Neural crest cell (in vitro differentiated cells): ENCODE measurements around the gene SYNGAP1. TPM values are rescaled to one million over a fixed set of nuclear protein-coding genes. Genes with fewer than 3 reads are reported as not detected.
A peak's percentile ranks its signal among the peaks of the same experiment; 100 is the strongest.

Source experiments
- DNase-seq: peaks from one replicate; pipeline ENCODE4 v3.0.0; 2021; ENCODE audit warnings: low read depth, mixed read lengths, low spot score
- H3K27ac Mint-ChIP-seq: one replicate; pipeline ENCODE4 v1.8.0; 2021; ENCODE audit warnings: mild to moderate bottlenecking, mixed read lengths; ENCODE audit not compliant: unreplicated experiment
- H3K27me3 Mint-ChIP-seq: 2 replicates; pipeline ENCODE4 v1.8.0; 2021; ENCODE audit warnings: low read depth, mild to moderate bottlenecking, mixed read lengths
- H3K36me3 Mint-ChIP-seq: 2 replicates; pipeline ENCODE4 v1.8.0; 2021; ENCODE audit warnings: low read depth, mild to moderate bottlenecking, mixed read lengths
- H3K4me1 Mint-ChIP-seq: 2 replicates; pipeline ENCODE4 v1.8.0; 2021; ENCODE audit warnings: mixed read lengths
- H3K4me3 Mint-ChIP-seq: one replicate; pipeline ENCODE4 v1.8.0; 2021; ENCODE audit warnings: mild to moderate bottlenecking, mixed read lengths
- H3K9me3 Mint-ChIP-seq: 2 replicates; pipeline ENCODE4 v1.8.0; 2021; ENCODE audit warnings: mixed read lengths
- CTCF ChIP-seq: fragments of 200-600 bp; sonication (generic); conservative IDR thresholded peaks from 2 replicates; pipeline ENCODE4 v1.5.0; 2021; ENCODE audit warnings: antibody characterized with exemption, mild to moderate bottlenecking
- total RNA-seq: library from RNA; stranded (reverse); gene quantifications from 2 replicates; pipeline ENCODE4 v1.2.1, GENCODE V29; 2021

SYNGAP1 gene
- total RNA-seq, 1 donor from 2014 or later: 72.4 TPM

- Mint-ChIP-seq H3K27me3 (no peaks in the 10 kb centered on the region), H3K4me1 (peaks cover 47% of the 10 kb centered on the region), H3K36me3 (peaks cover 9% of the 10 kb centered on the region), H3K4me3 (peak overlapping the region; percentile 98), H3K9me3 (no peaks in the 10 kb centered on the region), H3K27ac (peak overlapping the region; percentile 95)
- TF ChIP-seq CTCF: no peak
- no peak for DNase-seq
Observed at GRCh38 chr6:33390767-33391277, 29.0 kb upstream of the SYNGAP1 start.

GRCh38 chr6:33391278-33391921 lies 28.5 kb upstream of the SYNGAP1 start, which contains the start of gene KIFC1:
KIFC1 (plus strand) TSS chr6:33391823; CDS start chr6:33391986, 163 bp downstream.
- peak; percentile 98 for TF ChIP-seq CTCF
- peak; percentile 100 for DNase-seq
- no peaks in the 10 kb centered on the region for H3K27me3 Mint-ChIP-seq

DNA sequence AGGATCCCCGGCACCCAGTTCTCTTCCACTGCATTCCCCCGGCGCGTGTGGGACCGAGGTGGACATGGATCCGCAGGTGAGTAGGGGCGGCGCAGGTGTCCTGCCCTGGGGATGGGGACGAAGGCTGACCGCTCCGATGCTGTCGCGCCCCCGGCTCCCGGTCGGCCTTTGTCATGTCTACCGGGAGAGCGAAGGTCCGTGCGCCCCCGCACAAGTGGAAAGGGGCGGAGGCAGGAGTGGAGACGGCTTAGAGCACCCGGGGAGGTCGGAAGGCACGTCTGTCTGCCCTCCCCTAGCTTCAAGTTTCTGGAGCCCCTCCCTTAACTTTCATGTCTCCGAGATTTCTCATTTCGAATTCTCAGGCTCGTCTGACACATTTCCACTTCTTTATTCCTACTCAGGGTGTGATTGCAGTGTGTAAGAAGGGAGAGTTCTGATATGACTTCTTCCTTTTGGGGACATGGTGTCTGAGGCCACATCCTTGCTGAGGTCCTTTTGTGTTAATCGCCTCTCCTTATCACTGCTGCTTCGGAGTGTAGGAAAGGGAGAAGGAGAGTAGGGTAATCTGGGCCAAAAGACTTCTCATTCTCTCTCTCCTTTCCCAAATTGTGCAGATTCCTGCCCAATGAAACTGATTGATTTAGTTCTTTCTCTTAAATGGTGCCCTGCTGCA lies 27.8 kb upstream of the SYNGAP1 start:
- Mint-ChIP-seq H3K36me3 (peaks cover 9% of the 10 kb centered on the region), H3K4me3 (peak overlapping the region; percentile 98), H3K27ac (peak overlapping the region; percentile 97), H3K4me1 (peaks cover 51% of the 10 kb centered on the region), H3K27me3 (no peaks in the 10 kb centered on the region), H3K9me3 (no peaks in the 10 kb centered on the region)
- TF ChIP-seq CTCF: no peak
- DNase-seq: no peak

More at GRCh38 chr6:33391278-33391921, 28.5 kb upstream of the SYNGAP1 start, which contains the start of gene KIFC1:
- peak within 1 kb of the TSS; percentile 98 for H3K4me3 Mint-ChIP-seq
- H3K9me3 Mint-ChIP-seq: no peaks in the 10 kb centered on the region
- H3K36me3 Mint-ChIP-seq: peaks cover 9% of the 10 kb centered on the region
- H3K4me1 Mint-ChIP-seq: peaks cover 51% of the 10 kb centered on the region
- peak within 1 kb of the TSS; percentile 97 for H3K27ac Mint-ChIP-seq

DNA sequence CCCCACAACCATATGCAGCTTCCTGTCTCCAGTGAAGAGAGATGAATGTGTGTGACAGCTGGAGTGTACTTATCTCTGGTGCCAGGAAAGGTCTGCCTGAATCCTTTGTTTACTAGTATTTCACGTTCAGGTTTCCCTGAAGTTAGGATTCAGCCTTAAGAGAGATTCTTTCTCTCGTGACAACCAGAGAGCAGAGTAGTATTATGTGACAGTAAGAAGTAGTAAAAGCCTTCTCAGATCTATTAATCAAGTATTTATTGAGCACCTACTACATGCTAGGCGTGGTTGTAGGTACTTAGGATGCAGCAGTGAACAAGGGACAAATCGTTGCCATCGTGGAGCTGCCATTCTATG lies 27.3 kb upstream of the SYNGAP1 start:
- H3K27ac Mint-ChIP-seq: peak overlapping the region; percentile 97
- no peaks in the 10 kb centered on the region for H3K9me3 Mint-ChIP-seq
- TF ChIP-seq CTCF: no peak
- peaks cover 51% of the 10 kb centered on the region for H3K4me1 Mint-ChIP-seq
- H3K27me3 Mint-ChIP-seq: no peaks in the 10 kb centered on the region
- no peak for DNase-seq
- peaks cover 9% of the 10 kb centered on the region for H3K36me3 Mint-ChIP-seq
- H3K4me3 Mint-ChIP-seq: peak overlapping the region; percentile 98

DNA sequence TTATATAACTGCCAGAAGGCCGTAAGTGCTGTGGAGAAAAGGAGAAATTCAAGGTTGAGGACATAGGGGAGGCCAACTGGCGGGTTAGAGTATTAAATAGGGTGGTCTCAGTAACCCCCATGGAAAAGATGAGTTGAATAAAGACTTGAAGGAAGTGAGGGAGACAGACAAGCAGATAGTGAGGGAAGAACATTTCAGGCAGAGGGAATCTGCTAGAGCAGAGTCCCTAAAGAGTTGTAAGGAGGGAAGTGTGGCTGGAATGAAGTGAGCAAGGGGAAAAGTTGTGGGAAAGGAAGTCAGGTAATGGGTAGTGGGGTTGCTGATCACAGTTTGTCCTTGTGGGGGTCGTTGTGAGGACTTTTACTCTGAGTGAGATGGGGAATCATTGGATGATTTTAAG lies 26.9 kb upstream of the SYNGAP1 start:
- no peak for TF ChIP-seq CTCF
- Mint-ChIP-seq H3K27me3 (no peaks in the 10 kb centered on the region), H3K9me3 (no peaks in the 10 kb centered on the region), H3K36me3 (peaks cover 13% of the 10 kb centered on the region), H3K27ac (peak overlapping the region; percentile 66), H3K4me3 (peak overlapping the region; percentile 98), H3K4me1 (peaks cover 51% of the 10 kb centered on the region)
- no peak for DNase-seq
